ENCODE results near the gene TTF2. TPM values are rescaled to one million over a fixed set of nuclear protein-coding genes. Genes with fewer than 3 reads are reported as not detected.

The TTF2 gene
- 1 to 10 TPM; 6.9 to 9.0 TPM for total RNA-seq

DNA sequence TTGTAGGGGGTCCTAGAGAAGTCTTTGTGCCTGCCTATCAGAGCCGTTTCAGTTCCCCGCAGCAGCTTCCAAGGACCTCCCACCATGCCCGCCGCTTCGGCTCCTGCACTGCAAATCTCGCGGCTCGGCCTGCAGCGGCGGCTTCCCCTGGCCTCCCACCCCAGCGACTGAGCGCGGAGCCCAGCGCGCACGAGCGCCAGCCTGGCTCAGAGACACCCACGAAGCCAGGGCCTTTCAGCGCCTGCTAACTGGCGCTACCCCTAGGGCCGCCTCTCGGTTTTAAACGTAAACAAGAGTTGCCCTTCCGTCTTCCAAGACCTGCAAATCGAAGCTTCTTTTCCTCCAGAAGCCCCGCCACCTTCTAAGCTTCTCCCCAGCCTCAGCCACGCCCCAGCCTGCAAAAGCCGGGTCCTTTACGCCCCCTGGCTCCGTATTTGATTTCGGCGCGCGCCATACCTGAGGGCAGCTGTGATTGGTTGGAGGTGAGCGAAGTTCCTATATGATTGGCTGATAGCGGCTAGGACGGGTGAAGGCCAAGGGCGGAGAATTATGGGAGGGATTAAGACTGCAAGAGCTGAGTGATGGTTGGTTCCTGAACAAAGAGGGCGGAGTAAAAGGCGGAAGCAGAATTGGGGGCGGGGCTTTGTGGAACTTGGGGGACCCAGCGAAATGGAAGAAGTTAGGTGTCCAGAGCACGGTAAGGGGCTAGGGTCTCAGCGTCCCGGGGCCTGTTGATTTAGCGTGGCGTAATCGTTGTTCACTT is at the start of gene TTF2:
Gene TTF2 (plus strand): TSS at position 649 of the 763 bp plus-strand sequence. CDS start 21 bp downstream, at position 670.
- DNase-seq (ENCODE audit: low spot score) = peak; percentile 97
- Histone ChIP-seq H3K27ac (peak within 1 kb of the TSS; percentile 68), H3K36me3 (no peaks in the 10 kb centered on the region), H3K27me3 (no peaks in the 10 kb centered on the region), H3K4me3 (peak within 1 kb of the TSS; percentile 67 to 80), H3K4me1 (peaks cover 0 to 14% of the 10 kb centered on the region in 2 donors), H3K9me3 (no peaks in the 10 kb centered on the region)
- TF ChIP-seq, protein P1, sequence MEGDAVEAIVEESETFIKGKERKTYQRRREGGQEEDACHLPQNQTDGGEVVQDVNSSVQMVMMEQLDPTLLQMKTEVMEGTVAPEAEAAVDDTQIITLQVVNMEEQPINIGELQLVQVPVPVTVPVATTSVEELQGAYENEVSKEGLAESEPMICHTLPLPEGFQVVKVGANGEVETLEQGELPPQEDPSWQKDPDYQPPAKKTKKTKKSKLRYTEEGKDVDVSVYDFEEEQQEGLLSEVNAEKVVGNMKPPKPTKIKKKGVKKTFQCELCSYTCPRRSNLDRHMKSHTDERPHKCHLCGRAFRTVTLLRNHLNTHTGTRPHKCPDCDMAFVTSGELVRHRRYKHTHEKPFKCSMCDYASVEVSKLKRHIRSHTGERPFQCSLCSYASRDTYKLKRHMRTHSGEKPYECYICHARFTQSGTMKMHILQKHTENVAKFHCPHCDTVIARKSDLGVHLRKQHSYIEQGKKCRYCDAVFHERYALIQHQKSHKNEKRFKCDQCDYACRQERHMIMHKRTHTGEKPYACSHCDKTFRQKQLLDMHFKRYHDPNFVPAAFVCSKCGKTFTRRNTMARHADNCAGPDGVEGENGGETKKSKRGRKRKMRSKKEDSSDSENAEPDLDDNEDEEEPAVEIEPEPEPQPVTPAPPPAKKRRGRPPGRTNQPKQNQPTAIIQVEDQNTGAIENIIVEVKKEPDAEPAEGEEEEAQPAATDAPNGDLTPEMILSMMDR (IDR thresholded peaks at IDR 0.05) = peak in 1 of 2 donors; percentile 50

DNA sequence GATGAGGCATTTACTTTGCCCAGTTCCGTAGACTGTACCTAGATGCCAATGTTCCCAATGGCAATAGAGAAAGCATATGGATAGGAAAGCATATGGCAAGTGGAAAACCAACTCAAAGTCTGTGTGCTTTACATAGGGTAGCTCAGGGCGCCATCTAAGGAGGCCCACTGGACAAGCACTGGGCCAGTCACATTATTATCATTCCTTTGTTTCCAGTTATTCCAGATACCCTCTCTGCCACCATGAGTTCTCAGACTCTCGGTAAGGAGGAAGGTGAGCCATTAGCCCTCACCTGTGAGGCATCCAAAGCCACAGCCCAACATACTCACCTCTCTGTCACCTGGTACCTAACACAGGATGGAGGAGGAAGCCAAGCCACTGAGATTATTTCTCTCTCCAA is 48.8 kb upstream of the TTF2 start:
- no peak overlapping the region for H3K4me3 ChIP-seq
- TF ChIP-seq, protein P1 (IDR thresholded peaks at IDR 0.05) = no peak
- H3K4me1 ChIP-seq = no peaks in the 10 kb centered on the region
- H3K27ac ChIP-seq = no peak overlapping the region
- no peaks in the 10 kb centered on the region for H3K9me3 ChIP-seq
- DNase-seq (ENCODE audit: low spot score) = no peak
- H3K36me3 ChIP-seq = no peaks in the 10 kb centered on the region
- no peaks in the 10 kb centered on the region for H3K27me3 ChIP-seq

DNA sequence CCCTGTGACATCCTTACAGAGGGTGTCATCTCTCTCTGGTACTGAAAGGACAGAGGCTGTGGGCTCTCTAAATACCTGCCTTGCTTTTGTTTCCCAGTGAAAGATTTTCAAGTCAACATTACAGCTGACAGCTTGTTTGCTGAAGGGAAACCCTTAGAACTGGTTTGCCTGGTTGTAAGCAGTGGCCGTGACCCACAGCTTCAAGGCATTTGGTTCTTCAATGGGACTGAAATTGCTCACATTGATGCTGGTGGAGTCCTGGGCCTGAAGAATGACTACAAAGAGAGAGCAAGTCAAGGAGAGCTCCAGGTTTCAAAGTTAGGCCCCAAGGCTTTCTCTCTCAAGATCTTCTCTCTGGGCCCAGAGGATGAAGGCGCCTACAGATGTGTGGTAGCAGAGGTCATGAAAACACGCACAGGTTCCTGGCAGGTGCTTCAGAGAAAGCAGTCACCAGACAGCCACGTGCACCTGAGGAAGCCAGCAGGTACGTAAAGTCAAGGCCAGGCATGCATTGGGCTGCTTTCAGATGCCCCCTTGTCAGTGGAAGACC is 46.7 kb upstream of the TTF2 start:
- DNase-seq (ENCODE audit: low spot score) = no peak
- Histone ChIP-seq H3K36me3 (no peaks in the 10 kb centered on the region), H3K9me3 (no peaks in the 10 kb centered on the region), H3K4me1 (no peaks in the 10 kb centered on the region), H3K27me3 (no peaks in the 10 kb centered on the region), H3K27ac (no peak overlapping the region), H3K4me3 (no peak overlapping the region)
- TF ChIP-seq, protein P1 (IDR thresholded peaks at IDR 0.05) = no peak

DNA sequence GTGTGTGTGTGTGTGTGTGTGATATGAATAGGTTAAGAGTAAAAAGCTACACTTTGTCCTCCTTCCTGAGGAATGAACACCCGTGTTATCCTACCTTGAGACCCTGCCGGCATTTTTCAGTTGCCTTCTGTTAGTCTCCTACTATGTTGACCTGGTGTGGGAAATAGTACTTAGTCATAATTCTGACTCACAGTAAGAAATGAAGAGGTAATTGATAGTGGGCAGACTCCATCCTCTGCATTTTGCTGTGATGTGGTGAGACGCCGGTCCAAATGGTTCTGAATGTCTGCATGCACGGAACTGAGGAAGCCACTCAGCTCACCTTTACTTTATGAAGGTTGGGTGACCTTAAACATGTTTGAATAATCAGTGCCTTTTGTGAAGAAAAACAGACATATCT is 45.9 kb upstream of the TTF2 start:
- Histone ChIP-seq H3K4me1 (no peaks in the 10 kb centered on the region), H3K4me3 (no peak overlapping the region), H3K9me3 (no peaks in the 10 kb centered on the region), H3K36me3 (no peaks in the 10 kb centered on the region), H3K27ac (no peak overlapping the region), H3K27me3 (no peaks in the 10 kb centered on the region)
- DNase-seq (ENCODE audit: low spot score) = no peak
- TF ChIP-seq, protein P1 (IDR thresholded peaks at IDR 0.05) = no peak

DNA sequence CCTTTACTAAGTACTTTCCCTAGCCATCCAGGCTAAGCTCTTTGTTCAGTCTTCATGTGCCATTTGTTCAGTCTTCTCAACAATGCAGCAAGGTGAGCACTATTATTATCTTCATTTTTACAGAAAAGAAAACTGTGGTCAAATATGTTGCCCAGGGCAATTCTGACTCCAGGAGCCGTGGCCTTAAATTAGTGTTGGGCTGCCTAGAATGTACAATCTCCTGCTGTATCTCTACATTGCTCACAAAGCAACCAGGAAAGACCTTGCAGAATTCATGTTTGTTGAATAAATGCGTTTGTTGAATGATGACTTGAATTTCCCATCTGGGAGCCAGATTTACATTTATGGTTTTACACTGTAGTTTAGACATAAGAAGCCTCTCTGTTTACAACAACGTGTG is 44.4 kb upstream of the TTF2 start:
- DNase-seq (ENCODE audit: low spot score) = no peak
- Histone ChIP-seq H3K4me3 (no peak overlapping the region), H3K4me1 (peaks cover 0 to 2% of the 10 kb centered on the region in 2 donors), H3K27me3 (no peaks in the 10 kb centered on the region), H3K9me3 (no peaks in the 10 kb centered on the region), H3K36me3 (no peaks in the 10 kb centered on the region), H3K27ac (no peak overlapping the region)
- TF ChIP-seq, protein P1 (IDR thresholded peaks at IDR 0.05) = no peak

Measured in right atrium auricular region (tissue), 2 donors.